Liver (tissue), 9 donors: Measurements from ENCODE around the gene FER1L5. TPM values are rescaled to one million over a fixed set of nuclear protein-coding genes. Genes with fewer than 3 reads are reported as not detected.

Experiments used
- DNase-seq: peaks from one replicate; pipeline ENCODE4 v3.0.0-alpha.2; 2017; ENCODE audit warnings: low spot score
- H3K27ac ChIP-seq, 2 donors: one replicate each; pipeline ENCODE4 v1.7.0; 2013; ENCODE audit warnings: inconsistent platforms in 2 of 2, low read length in 2 of 2, control low read depth in 1 of 2, low read depth in 1 of 2, mild to moderate bottlenecking in 1 of 2
- H3K27me3 ChIP-seq, 4 donors: one replicate each; pipeline versions ENCODE4 v1.6.1 to v1.7.0; 2013; ENCODE audit warnings: low read length in 3 of 4, inconsistent platforms in 1 of 4, mild to moderate bottlenecking in 1 of 4, moderate library complexity in 1 of 4; ENCODE audit not compliant: control insufficient read depth in 4 of 4, insufficient read depth in 4 of 4
- H3K36me3 ChIP-seq, 4 donors: one replicate each; pipeline versions ENCODE4 v1.6.1 to v1.7.0; 2013; ENCODE audit warnings: low read length in 3 of 4, mild to moderate bottlenecking in 3 of 4, low read depth in 1 of 4, moderate library complexity in 1 of 4; ENCODE audit not compliant: control insufficient read depth in 4 of 4, insufficient read depth in 3 of 4
- H3K4me1 ChIP-seq, 4 donors: one replicate each; pipeline versions ENCODE4 v1.6.1 to v1.7.0; 2013; ENCODE audit warnings: low read length in 3 of 4, mild to moderate bottlenecking in 3 of 4, moderate library complexity in 1 of 4; ENCODE audit not compliant: control insufficient read depth in 4 of 4, insufficient read depth in 4 of 4
- H3K4me3 ChIP-seq, 3 donors: one replicate each; pipeline versions ENCODE4 v1.6.1 to v1.7.0; 2013; ENCODE audit warnings: low read length in 3 of 3, control low read depth in 1 of 3, low read depth in 1 of 3, mild to moderate bottlenecking in 1 of 3
- H3K9ac ChIP-seq, 2 donors: one replicate each; pipeline ENCODE4 v1.7.0; 2013; ENCODE audit warnings: low read length in 2 of 2, mild to moderate bottlenecking in 2 of 2, moderate library complexity in 2 of 2, control low read depth in 1 of 2, low read depth in 1 of 2
- H3K9me3 ChIP-seq, 4 donors: one replicate each; pipeline versions ENCODE4 v1.6.1 to v1.7.0; 2013; ENCODE audit warnings: low read length in 3 of 4; ENCODE audit not compliant: control insufficient read depth in 4 of 4
- EGR1 ChIP-seq, 2 donors: IDR thresholded peaks; 2 replicates each; pipeline ENCODE4 v1.6.1; 2016 to 2018; ENCODE audit warnings: antibody characterized with exemption in 2 of 2, low read depth in 2 of 2
- FOXA1 ChIP-seq: IDR thresholded peaks from 2 replicates; pipeline ENCODE4 v1.6.1; 2016; ENCODE audit warnings: antibody characterized with exemption
- FOXA2 ChIP-seq: IDR thresholded peaks from 2 replicates; pipeline ENCODE4 v1.6.1; 2016; ENCODE audit warnings: antibody characterized with exemption
- GABPA ChIP-seq, 2 donors: IDR thresholded peaks in 1 of 2; conservative IDR thresholded peaks in 1 of 2; 2 replicates each; pipeline ENCODE4 v1.6.1; 2016; ENCODE audit warnings: antibody characterized with exemption in 2 of 2, mild to moderate bottlenecking in 1 of 2, moderate library complexity in 1 of 2
- HNF4A ChIP-seq, 2 donors: conservative IDR thresholded peaks; 2 replicates each; pipeline ENCODE4 v1.6.1; 2016; ENCODE audit warnings: antibody characterized with exemption in 2 of 2, mild to moderate bottlenecking in 2 of 2
- HNF4G ChIP-seq: IDR thresholded peaks from 2 replicates; pipeline ENCODE4 v1.6.1; 2016; ENCODE audit warnings: antibody characterized with exemption
- JUND ChIP-seq, 2 donors: IDR thresholded peaks; 2 replicates each; pipeline ENCODE4 v1.6.1; 2016; ENCODE audit warnings: antibody characterized with exemption in 2 of 2
- MAX ChIP-seq: IDR thresholded peaks from 2 replicates; pipeline ENCODE4 v1.6.1; 2016; ENCODE audit warnings: antibody characterized with exemption
- NR2F2 ChIP-seq: IDR thresholded peaks from 2 replicates; pipeline ENCODE4 v1.6.1; 2016; ENCODE audit warnings: antibody characterized with exemption
- RAD21 ChIP-seq, 2 donors: IDR thresholded peaks; 2 replicates each; pipeline ENCODE4 v1.6.1; 2016; ENCODE audit warnings: antibody characterized with exemption in 2 of 2, mild to moderate bottlenecking in 2 of 2
- RXRA ChIP-seq, 2 donors: IDR thresholded peaks; 2 replicates each; pipeline ENCODE4 v1.6.1; 2017 to 2018; ENCODE audit warnings: antibody characterized with exemption in 2 of 2, mild to moderate bottlenecking in 1 of 2
- SP1 ChIP-seq: IDR thresholded peaks from 2 replicates; pipeline ENCODE4 v1.6.1; 2018; ENCODE audit warnings: antibody characterized with exemption, mild to moderate bottlenecking
- TAF1 ChIP-seq: conservative IDR thresholded peaks from 2 replicates; pipeline ENCODE4 v1.6.1; 2016; ENCODE audit warnings: antibody characterized with exemption, mild to moderate bottlenecking
- YY1 ChIP-seq: IDR thresholded peaks from 2 replicates; pipeline ENCODE4 v1.6.1; 2016; ENCODE audit warnings: antibody characterized with exemption, mild to moderate bottlenecking
- ZBTB33 ChIP-seq: IDR thresholded peaks from 2 replicates; pipeline ENCODE4 v1.6.1; 2016; ENCODE audit warnings: antibody characterized with exemption
- WGBS: extraction: QIAGEN DNeasy Blood & Tissue Kit; methylation state at CpG from one replicate; pipeline ENCODE4 v1.1.7; 2013; 5-methylcytosine and 5-hydroxymethylcytosine counted together
- polyA plus RNA-seq, 2 donors: library from polyadenylated mRNA; stranded (reverse) in 1 of 2; unstranded in 1 of 2; fragments of 200-250 nt in 1 of 2; fragments of >200 nt in 1 of 2; fragmentation: Nextera tagmentation in 1 of 2; extraction: Ambion mirVana in 1 of 2; gene quantifications; one replicate each; pipeline versions ENCODE4 v1.2.1 to v1.2.3, GENCODE V29; 2013 to 2015
- total RNA-seq, 2 donors: library from RNA; depleted of rRNA; stranded (reverse); fragments of >200 nt; gene quantifications; one replicate each; pipeline ENCODE4 v1.2.3, GENCODE V29; 2014
- TF ChIP-seq, protein P1 (sequence below): fragments of 150-350 bp; IDR thresholded peaks from 2 replicates; pipeline ENCODE4 v1.5.1; 2017; ENCODE audit warnings: improper control_type of control experiment, low read depth, low read length; ENCODE audit not compliant: missing input control
- TF ChIP-seq, protein P2 (sequence below): IDR thresholded peaks from 2 replicates; pipeline ENCODE4 v1.6.1; 2016; ENCODE audit warnings: antibody characterized with exemption, mild to moderate bottlenecking
- TF ChIP-seq, protein P3 (sequence below): IDR thresholded peaks from 2 replicates; pipeline ENCODE4 v1.6.1; 2016; ENCODE audit warnings: antibody characterized with exemption
- donor health status: healthy.
- donor health status: healthy.
- donor health status: healthy.
- donor health status: healthy.
- donor health status: healthy.

Gene FER1L5
- total and polyA plus RNA-seq, 4 donors = under 0.01 TPM; not detected in 3

GRCh38 chr2:96638144-96639121, 4.1 kb upstream of the FER1L5 start, which contains the start of gene KANSL3:
KANSL3 (minus strand) TSS chr2:96638312; CDS start chr2:96637135, 1,177 bp downstream.
- WGBS = 8% methylated on average over 67 of the region's 67 CpGs
- Histone ChIP-seq H3K27me3 (no peaks in the 10 kb centered on the region), H3K9ac (peak within 1 kb of the TSS; percentile 85 to 94), H3K9me3 (no peaks in the 10 kb centered on the region), H3K4me3 (peak within 1 kb of the TSS; percentile 77 to 86 (median 80)), H3K4me1 (peaks cover 5 to 19% (median 11%) of the 10 kb centered on the region in 4 donors), H3K36me3 (peaks cover 0 to 5% (median 2%) of the 10 kb centered on the region in 4 donors), H3K27ac (peak within 1 kb of the TSS; percentile 97 to 98)
- peak; percentile 94 for DNase-seq
- TF ChIP-seq MAX = peak; percentile 94
- peak; percentile 45 for TF ChIP-seq NR2F2
- TF ChIP-seq TAF1 = no peak
- peak; percentile 8 to 45 for TF ChIP-seq HNF4A (conservative IDR thresholded peaks at IDR 0.05)
- TF ChIP-seq RXRA (IDR thresholded peaks at IDR 0.05) = peak; percentile 54 to 61
- peak; percentile 88 for TF ChIP-seq SP1
- peak; percentile 4 for TF ChIP-seq HNF4G
- TF ChIP-seq, protein P1, sequence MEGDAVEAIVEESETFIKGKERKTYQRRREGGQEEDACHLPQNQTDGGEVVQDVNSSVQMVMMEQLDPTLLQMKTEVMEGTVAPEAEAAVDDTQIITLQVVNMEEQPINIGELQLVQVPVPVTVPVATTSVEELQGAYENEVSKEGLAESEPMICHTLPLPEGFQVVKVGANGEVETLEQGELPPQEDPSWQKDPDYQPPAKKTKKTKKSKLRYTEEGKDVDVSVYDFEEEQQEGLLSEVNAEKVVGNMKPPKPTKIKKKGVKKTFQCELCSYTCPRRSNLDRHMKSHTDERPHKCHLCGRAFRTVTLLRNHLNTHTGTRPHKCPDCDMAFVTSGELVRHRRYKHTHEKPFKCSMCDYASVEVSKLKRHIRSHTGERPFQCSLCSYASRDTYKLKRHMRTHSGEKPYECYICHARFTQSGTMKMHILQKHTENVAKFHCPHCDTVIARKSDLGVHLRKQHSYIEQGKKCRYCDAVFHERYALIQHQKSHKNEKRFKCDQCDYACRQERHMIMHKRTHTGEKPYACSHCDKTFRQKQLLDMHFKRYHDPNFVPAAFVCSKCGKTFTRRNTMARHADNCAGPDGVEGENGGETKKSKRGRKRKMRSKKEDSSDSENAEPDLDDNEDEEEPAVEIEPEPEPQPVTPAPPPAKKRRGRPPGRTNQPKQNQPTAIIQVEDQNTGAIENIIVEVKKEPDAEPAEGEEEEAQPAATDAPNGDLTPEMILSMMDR = no peak
- no peak for TF ChIP-seq FOXA2
- peak; percentile 58 for TF ChIP-seq FOXA1
- TF ChIP-seq, protein P2, sequence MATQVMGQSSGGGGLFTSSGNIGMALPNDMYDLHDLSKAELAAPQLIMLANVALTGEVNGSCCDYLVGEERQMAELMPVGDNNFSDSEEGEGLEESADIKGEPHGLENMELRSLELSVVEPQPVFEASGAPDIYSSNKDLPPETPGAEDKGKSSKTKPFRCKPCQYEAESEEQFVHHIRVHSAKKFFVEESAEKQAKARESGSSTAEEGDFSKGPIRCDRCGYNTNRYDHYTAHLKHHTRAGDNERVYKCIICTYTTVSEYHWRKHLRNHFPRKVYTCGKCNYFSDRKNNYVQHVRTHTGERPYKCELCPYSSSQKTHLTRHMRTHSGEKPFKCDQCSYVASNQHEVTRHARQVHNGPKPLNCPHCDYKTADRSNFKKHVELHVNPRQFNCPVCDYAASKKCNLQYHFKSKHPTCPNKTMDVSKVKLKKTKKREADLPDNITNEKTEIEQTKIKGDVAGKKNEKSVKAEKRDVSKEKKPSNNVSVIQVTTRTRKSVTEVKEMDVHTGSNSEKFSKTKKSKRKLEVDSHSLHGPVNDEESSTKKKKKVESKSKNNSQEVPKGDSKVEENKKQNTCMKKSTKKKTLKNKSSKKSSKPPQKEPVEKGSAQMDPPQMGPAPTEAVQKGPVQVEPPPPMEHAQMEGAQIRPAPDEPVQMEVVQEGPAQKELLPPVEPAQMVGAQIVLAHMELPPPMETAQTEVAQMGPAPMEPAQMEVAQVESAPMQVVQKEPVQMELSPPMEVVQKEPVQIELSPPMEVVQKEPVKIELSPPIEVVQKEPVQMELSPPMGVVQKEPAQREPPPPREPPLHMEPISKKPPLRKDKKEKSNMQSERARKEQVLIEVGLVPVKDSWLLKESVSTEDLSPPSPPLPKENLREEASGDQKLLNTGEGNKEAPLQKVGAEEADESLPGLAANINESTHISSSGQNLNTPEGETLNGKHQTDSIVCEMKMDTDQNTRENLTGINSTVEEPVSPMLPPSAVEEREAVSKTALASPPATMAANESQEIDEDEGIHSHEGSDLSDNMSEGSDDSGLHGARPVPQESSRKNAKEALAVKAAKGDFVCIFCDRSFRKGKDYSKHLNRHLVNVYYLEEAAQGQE = peak; percentile 17
- peak; percentile 26 for TF ChIP-seq ZBTB33
- TF ChIP-seq GABPA (IDR thresholded peaks at IDR 0.05 in 1 of 2, conservative IDR thresholded peaks at IDR 0.05 in 1 of 2) = peak in 1 of 2 donors; percentile 73
- TF ChIP-seq, protein P3, sequence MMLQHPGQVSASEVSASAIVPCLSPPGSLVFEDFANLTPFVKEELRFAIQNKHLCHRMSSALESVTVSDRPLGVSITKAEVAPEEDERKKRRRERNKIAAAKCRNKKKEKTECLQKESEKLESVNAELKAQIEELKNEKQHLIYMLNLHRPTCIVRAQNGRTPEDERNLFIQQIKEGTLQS = no peak
- peak; percentile 18 to 60 for TF ChIP-seq RAD21 (IDR thresholded peaks at IDR 0.05)
- no peak for TF ChIP-seq JUND (IDR thresholded peaks at IDR 0.05)
- TF ChIP-seq YY1 = peak; percentile 93
- peak in 1 of 2 donors; percentile 86 for TF ChIP-seq EGR1 (IDR thresholded peaks at IDR 0.05; ENCODE audit: low read depth in 2 of 2)
